ENCODE measurements around the gene CCNA1. TPM values are rescaled to one million over a fixed set of nuclear protein-coding genes. Genes with fewer than 3 reads are reported as not detected.

Gene CCNA1
- total RNA-seq, 1 experiment from 2014 or later: not detected

- no peak overlapping the region for H3K27ac ChIP-seq (ENCODE audit: low read depth, low read length)
- no peaks in the 10 kb centered on the region for H3K27me3 ChIP-seq (ENCODE audit: insufficient read depth, low read length)
- peaks cover 0 to 4% of the 10 kb centered on the region in 2 experiments; a peak in 1 of 4 replicates for H3K9me3 ChIP-seq (ENCODE audit: control insufficient read depth in 1 of 2, insufficient read depth in 1 of 2, low read depth in 1 of 2, low read length in 2 of 2)
- H3K4me2 ChIP-seq (ENCODE audit: low read length): no peak overlapping the region
- no peak overlapping the region for H3K9ac ChIP-seq (ENCODE audit: low read length)
- no peak for TF ChIP-seq CTCF (IDR thresholded peaks at IDR 0.05 in 2 of 3, conservative IDR thresholded peaks at IDR 0.05 in 1 of 3; ENCODE audit: borderline replicate concordance in 1 of 3, insufficient read depth in 1 of 3, low read depth in 2 of 3, low read length in 2 of 3)
- TF ChIP-seq ZBTB33 (IDR thresholded peaks at IDR 0.05; ENCODE audit: extremely low read depth, insufficient replicate concordance, low read length): no peak
- TF ChIP-seq ATF3 (IDR thresholded peaks at IDR 0.05): no peak
- TF ChIP-seq SP1 (IDR thresholded peaks at IDR 0.05; ENCODE audit: low read depth): no peak
- no peak for TF ChIP-seq REST (IDR thresholded peaks at IDR 0.05; ENCODE audit: low read depth)
- no peak for TF ChIP-seq ZFX (IDR thresholded peaks at IDR 0.05)
- no peak for TF ChIP-seq FOSL1 (IDR thresholded peaks at IDR 0.05; ENCODE audit: low read depth)
- no peak for TF ChIP-seq YY1 (IDR thresholded peaks at IDR 0.05; ENCODE audit: extremely low read depth, insufficient replicate concordance, low read depth, low read length)
- no peak for TF ChIP-seq POLR2A (IDR thresholded peaks at IDR 0.05; ENCODE audit: borderline replicate concordance, extremely low read depth, insufficient read depth, insufficient read length)
- TF ChIP-seq MAX (IDR thresholded peaks at IDR 0.05): no peak
- TF ChIP-seq CBX3 (IDR thresholded peaks at IDR 0.05; ENCODE audit: low read depth): no peak
- no peak for TF ChIP-seq EGR1 (IDR thresholded peaks at IDR 0.05; ENCODE audit: low read depth)
- no peak for TF ChIP-seq SRF (IDR thresholded peaks at IDR 0.05; ENCODE audit: low read depth)
- no peak for TF ChIP-seq POLR2AphosphoS5 (IDR thresholded peaks at IDR 0.05; ENCODE audit: low read depth, low read length)
- TF ChIP-seq SIN3A (IDR thresholded peaks at IDR 0.05; ENCODE audit: low read depth): no peak
- TF ChIP-seq TCF7L2 (IDR thresholded peaks at IDR 0.05; ENCODE audit: borderline replicate concordance, extremely low read depth, insufficient read depth, insufficient read length): no peak
- TF ChIP-seq CEBPB (IDR thresholded peaks at IDR 0.05; ENCODE audit: low read depth): no peak
- TF ChIP-seq ELF1 (IDR thresholded peaks at IDR 0.05; ENCODE audit: borderline replicate concordance, low read depth): no peak
- TF ChIP-seq EZH2phosphoT487 (IDR thresholded peaks at IDR 0.05; ENCODE audit: borderline replicate concordance): no peak
- POLR2A ChIA-PET: no interaction called here
- DNase-seq (ENCODE audit: low read depth, low spot score): no peak
- BruUV-seq (replicated peaks): no TSS peak
- H3K4me3 ChIP-seq (replicated peaks in 1 of 2; ENCODE audit: low read depth in 1 of 2, low read length in 2 of 2): no peak overlapping the region
- no peaks in the 10 kb centered on the region for H3K9me2 ChIP-seq (ENCODE audit: insufficient read depth)
- no peak for ATAC-seq
- no peaks in the 10 kb centered on the region; a peak in 1 of 4 replicates for H3K36me3 ChIP-seq (ENCODE audit: control insufficient read depth in 1 of 2, insufficient read depth in 2 of 2, low read length in 2 of 2)
- no peak overlapping the region for H2AFZ ChIP-seq (ENCODE audit: low read depth, low read length, poor library complexity, severe bottlenecking)
- RAD21 ChIA-PET (ENCODE audit: low non-redundant PET in 1 of 2, low total read pairs in 2 of 2, uncharacterized antibody in 2 of 2, unreplicated experiment in 2 of 2): no interaction called here
- no peaks in the 10 kb centered on the region for H4K20me1 ChIP-seq (ENCODE audit: insufficient read depth)
- CTCF ChIA-PET: no interaction called here
- intact Hi-C loops (cut with micrococcal nuclease): no loop called here
- no peaks in the 10 kb centered on the region for H3K79me2 ChIP-seq (ENCODE audit: insufficient read depth, low read length)
- H3K4me1 ChIP-seq (ENCODE audit: control insufficient read depth in 1 of 2, insufficient read depth in 2 of 2, low read length in 2 of 2): no peaks in the 10 kb centered on the region
These were observed 29.2 kb downstream of the CCNA1 start for GRCh38 chr13:36461506-36461905.
